NCI-H2107 treated with DMSO at 0.1 percent for 48 hours (cell line): ENCODE results near the gene MTFP1.
"Not testable (repeated sequence)": the region's sequence is repeated elsewhere in the genome, so short reads cannot be mapped to it uniquely, and the experiment has no call there.

Source experiments
- DNase-seq: peaks from one replicate; lab custom pipeline; 2025; ENCODE audit not compliant: unreplicated experiment; lab: John Stamatoyannopoulos, UW

The MTFP1 gene

GRCh38 chr22:30425616-30426387 lies at the start of gene MTFP1:
TSS of gene MTFP1 (plus strand) at chr22:30425768. CDS start at chr22:30425880, 112 bp downstream.
- no peak for DNase-seq

GRCh38 chr22:30380011-30380410 lies 45.6 kb upstream of the MTFP1 start:
- DNase-seq, result no peak

- DNase-seq, result no peak
Observed at GRCh38 chr22:30381264-30381663, 44.3 kb upstream of the MTFP1 start.

- DNase-seq, result no peak
Observed at GRCh38 chr22:30382340-30382739, 43.2 kb upstream of the MTFP1 start.

- DNase-seq, result no peak
Observed at GRCh38 chr22:30383061-30383460, 42.5 kb upstream of the MTFP1 start.

GRCh38 chr22:30385942-30386341 lies 39.6 kb upstream of the MTFP1 start:
- DNase-seq, result no peak

- no peak for DNase-seq
Observed at GRCh38 chr22:30386608-30386959, 39.0 kb upstream of the MTFP1 start.

GRCh38 chr22:30386960-30387827 lies 38.4 kb upstream of the MTFP1 start, which contains the start of gene RNF215:
TSS of gene RNF215 (minus strand) at chr22:30387411. CDS start at chr22:30387313, 98 bp downstream.
- DNase-seq, result peak; percentile 22

GRCh38 chr22:30390974-30391691 lies 34.4 kb upstream of the MTFP1 start:
- DNase-seq, result peak; percentile 6

- DNase-seq, result no peak
Observed at GRCh38 chr22:30392661-30393321, 32.8 kb upstream of the MTFP1 start.

- no peak for DNase-seq
Observed at GRCh38 chr22:30393322-30393680, 32.3 kb upstream of the MTFP1 start.

- no peak for DNase-seq
Observed at GRCh38 chr22:30393885-30394284, 31.7 kb upstream of the MTFP1 start.

GRCh38 chr22:30396871-30397655 lies 28.5 kb upstream of the MTFP1 start, which contains the start of gene SEC14L2:
TSS of gene SEC14L2 (plus strand) at chr22:30397018. CDS start at chr22:30397117, 99 bp downstream.
- DNase-seq, result no peak

GRCh38 chr22:30397656-30398635 lies 27.6 kb upstream of the MTFP1 start:
- DNase-seq, result no peak

- DNase-seq, result no peak
Observed at GRCh38 chr22:30398685-30399680, 26.6 kb upstream of the MTFP1 start.

GRCh38 chr22:30399718-30400117 lies 25.9 kb upstream of the MTFP1 start:
- DNase-seq, result no peak

- DNase-seq, result no peak
Observed at GRCh38 chr22:30400159-30400558, 25.4 kb upstream of the MTFP1 start.

- not testable (repeated sequence) for DNase-seq
Observed at GRCh38 chr22:30401024-30401423, 24.5 kb upstream of the MTFP1 start.
